HG02623 (cell line): ENCODE results near the gene LRRTM4.

Source experiments
- ATAC-seq: cut with Tn5 transposase; IDR thresholded peaks from one replicate; pipeline ENCODE4 v1.9.1; 2021; ENCODE audit warnings: moderate library complexity; ENCODE audit not compliant: unreplicated experiment

Gene LRRTM4

GRCh38 chr2:77479395-77479794 lies 42.8 kb downstream of the LRRTM4 start:
- no peak for ATAC-seq

GRCh38 chr2:77470096-77470495 lies 52.1 kb downstream of the LRRTM4 start:
- no peak for ATAC-seq

- no peak for ATAC-seq
Observed at GRCh38 chr2:77469106-77469505, 53.1 kb downstream of the LRRTM4 start.

GRCh38 chr2:77459840-77460239 lies 62.3 kb downstream of the LRRTM4 start:
- no peak for ATAC-seq

GRCh38 chr2:77458216-77458615 lies 64.0 kb downstream of the LRRTM4 start:
- no peak for ATAC-seq

GRCh38 chr2:77457665-77458064 lies 64.5 kb downstream of the LRRTM4 start:
- ATAC-seq = no peak

GRCh38 chr2:77443076-77443475 lies 79.1 kb downstream of the LRRTM4 start:
- ATAC-seq = no peak

- no peak for ATAC-seq
Observed at GRCh38 chr2:77434880-77435279, 87.3 kb downstream of the LRRTM4 start.

- no peak for ATAC-seq
Observed at GRCh38 chr2:77428946-77429345, 93.2 kb downstream of the LRRTM4 start.

GRCh38 chr2:77421971-77422370 lies 100.2 kb downstream of the LRRTM4 start:
- ATAC-seq = no peak

GRCh38 chr2:77418537-77418936 lies 103.6 kb downstream of the LRRTM4 start:
- ATAC-seq = no peak

GRCh38 chr2:77404189-77404588 lies 118.0 kb downstream of the LRRTM4 start:
- no peak for ATAC-seq

GRCh38 chr2:77398970-77399600 lies 123.1 kb downstream of the LRRTM4 start:
- no peak for ATAC-seq

GRCh38 chr2:77397763-77398162 lies 124.4 kb downstream of the LRRTM4 start:
- ATAC-seq = no peak

GRCh38 chr2:77395011-77395410 lies 127.2 kb downstream of the LRRTM4 start:
- no peak for ATAC-seq

- no peak for ATAC-seq
Observed at GRCh38 chr2:77391119-77391518, 131.1 kb downstream of the LRRTM4 start.

- no peak for ATAC-seq
Observed at GRCh38 chr2:77387324-77387723, 134.9 kb downstream of the LRRTM4 start.

- no peak for ATAC-seq
Observed at GRCh38 chr2:77372636-77373035, 149.5 kb downstream of the LRRTM4 start.

GRCh38 chr2:77370511-77370910 lies 151.7 kb downstream of the LRRTM4 start:
- no peak for ATAC-seq

GRCh38 chr2:77363277-77363676 lies 158.9 kb downstream of the LRRTM4 start:
- no peak for ATAC-seq

GRCh38 chr2:77348821-77349220 lies 173.4 kb downstream of the LRRTM4 start:
- no peak for ATAC-seq

GRCh38 chr2:77336013-77336412 lies 186.2 kb downstream of the LRRTM4 start:
- ATAC-seq = no peak
